ENCODE data around the gene CRABP1.

CRABP1 gene

DNA sequence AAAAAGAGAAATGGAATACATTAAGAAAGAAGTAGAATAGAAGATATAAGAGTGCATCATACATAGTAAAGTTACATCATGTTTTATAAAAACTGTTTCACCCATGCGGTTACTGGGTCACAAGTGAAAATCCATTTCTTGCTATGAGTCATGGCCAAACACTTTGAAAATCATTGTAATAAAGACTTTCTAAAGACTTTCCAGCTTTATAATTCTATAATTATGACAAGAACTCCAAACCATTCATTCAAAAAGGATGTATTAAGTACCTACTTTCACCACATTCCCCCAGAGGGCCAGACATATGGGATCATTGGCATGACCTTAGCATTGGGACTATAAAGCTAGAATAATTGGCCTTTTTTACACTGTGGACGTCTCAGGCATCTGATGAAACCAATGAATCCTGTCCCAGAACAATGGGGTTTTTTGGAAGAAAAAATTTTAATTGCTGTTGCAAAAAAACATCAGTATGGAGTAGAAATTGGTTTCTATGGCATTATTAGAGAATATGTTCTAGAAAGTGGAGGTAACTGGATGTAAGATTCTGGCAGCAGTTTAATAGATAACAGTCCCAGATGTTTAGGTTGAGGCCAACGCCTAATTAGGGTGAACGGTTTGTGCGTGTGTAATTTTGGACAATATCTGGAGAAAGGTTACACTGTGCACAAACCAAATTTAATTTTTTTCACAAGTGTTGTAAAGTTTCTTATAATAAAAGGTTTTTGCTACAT lies 37.4 kb upstream of the CRABP1 start:
- Histone ChIP-seq H3K27ac (ENCODE audit: low read length) (no peak overlapping the region), H4K20me1 (ENCODE audit: insufficient read depth, low read length) (no peaks in the 10 kb centered on the region), H3K4me2 (ENCODE audit: low read depth, low read length) (no peak overlapping the region), H3F3A (ENCODE audit: insufficient read depth, low read length) (no peaks in the 10 kb centered on the region), H3K9me3 (replicated peaks; ENCODE audit: insufficient read depth, low read length) (no peaks in the 10 kb centered on the region), H3K79me2 (ENCODE audit: low read length) (peaks cover 15% of the 10 kb centered on the region), H3K4me1 (ENCODE audit: low read length) (peaks cover 8% of the 10 kb centered on the region; the same call in 1 of the 2 replicates), H3K9ac (ENCODE audit: low read length) (no peak overlapping the region), H3K36me3 (replicated peaks; ENCODE audit: insufficient read depth, low read length) (no peaks in the 10 kb centered on the region), H2AFZ (ENCODE audit: low read length) (no peak overlapping the region), H3K27me3 (replicated peaks; ENCODE audit: insufficient read depth, low read length) (peaks cover 4% of the 10 kb centered on the region; the same call in 1 of the 2 replicates), H3K9me2 (replicated peaks; ENCODE audit: insufficient read depth, low read length) (no peaks in the 10 kb centered on the region), H3K4me3 (ENCODE audit: low read length) (no peak overlapping the region)
- no peak for DNase-seq
- TF ChIP-seq EZH2 (optimal IDR thresholded peaks at IDR 0.05; ENCODE audit: low read depth, low read length): no peak
- TF ChIP-seq EZH2phosphoT487 (IDR thresholded peaks at IDR 0.05; ENCODE audit: low read length): no peak
- TF ChIP-seq, protein P1, sequence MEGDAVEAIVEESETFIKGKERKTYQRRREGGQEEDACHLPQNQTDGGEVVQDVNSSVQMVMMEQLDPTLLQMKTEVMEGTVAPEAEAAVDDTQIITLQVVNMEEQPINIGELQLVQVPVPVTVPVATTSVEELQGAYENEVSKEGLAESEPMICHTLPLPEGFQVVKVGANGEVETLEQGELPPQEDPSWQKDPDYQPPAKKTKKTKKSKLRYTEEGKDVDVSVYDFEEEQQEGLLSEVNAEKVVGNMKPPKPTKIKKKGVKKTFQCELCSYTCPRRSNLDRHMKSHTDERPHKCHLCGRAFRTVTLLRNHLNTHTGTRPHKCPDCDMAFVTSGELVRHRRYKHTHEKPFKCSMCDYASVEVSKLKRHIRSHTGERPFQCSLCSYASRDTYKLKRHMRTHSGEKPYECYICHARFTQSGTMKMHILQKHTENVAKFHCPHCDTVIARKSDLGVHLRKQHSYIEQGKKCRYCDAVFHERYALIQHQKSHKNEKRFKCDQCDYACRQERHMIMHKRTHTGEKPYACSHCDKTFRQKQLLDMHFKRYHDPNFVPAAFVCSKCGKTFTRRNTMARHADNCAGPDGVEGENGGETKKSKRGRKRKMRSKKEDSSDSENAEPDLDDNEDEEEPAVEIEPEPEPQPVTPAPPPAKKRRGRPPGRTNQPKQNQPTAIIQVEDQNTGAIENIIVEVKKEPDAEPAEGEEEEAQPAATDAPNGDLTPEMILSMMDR (IDR thresholded peaks at IDR 0.05; ENCODE audit: low read length): no peak

DNA sequence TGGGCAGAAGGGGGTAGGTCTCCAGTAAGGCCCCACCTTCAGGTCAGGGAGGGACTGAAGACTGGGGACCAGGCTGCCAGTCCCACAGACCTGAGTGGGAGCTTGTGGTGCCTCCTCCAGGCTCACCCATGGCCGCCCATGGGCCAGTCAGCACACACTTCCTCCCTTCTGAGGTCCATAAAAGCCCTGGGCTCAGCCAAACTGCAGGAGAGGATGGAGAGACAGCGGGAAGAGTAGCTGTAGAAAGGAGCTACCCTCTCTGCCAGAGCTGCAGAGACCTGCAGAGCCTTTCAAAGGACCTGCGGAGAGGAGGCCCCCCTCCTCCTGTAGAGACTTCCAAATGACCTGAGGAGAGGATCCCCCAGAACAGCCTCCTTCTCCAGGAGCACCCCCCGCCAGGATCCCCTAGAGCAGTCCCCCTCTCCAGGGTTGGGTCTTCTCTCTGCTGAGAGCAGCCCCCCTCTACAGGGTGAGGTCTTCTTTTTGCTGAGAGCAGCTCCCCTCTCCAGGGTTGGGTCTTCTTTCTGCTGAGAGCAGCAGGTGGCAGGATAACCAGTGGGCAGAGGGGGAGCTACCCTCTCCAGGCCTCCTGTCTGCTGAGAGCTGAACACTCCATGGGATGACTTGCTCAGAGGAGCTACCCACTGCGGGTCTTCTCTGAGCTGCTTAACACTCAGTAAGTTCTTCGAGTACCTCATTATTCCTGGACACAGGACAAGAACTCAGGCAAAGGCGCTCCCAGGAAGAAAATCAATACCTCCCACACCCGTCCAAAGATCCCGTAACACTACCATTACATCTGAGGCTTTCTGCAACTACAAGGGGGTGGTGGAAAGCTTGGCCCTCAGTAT lies 35.7 kb upstream of the CRABP1 start:
- H3K4me1 ChIP-seq (ENCODE audit: low read length): no peaks in the 10 kb centered on the region
- no peaks in the 10 kb centered on the region for H3K9me2 ChIP-seq (replicated peaks; ENCODE audit: insufficient read depth, low read length)
- no peak for TF ChIP-seq EZH2phosphoT487 (IDR thresholded peaks at IDR 0.05; ENCODE audit: low read length)
- no peak for TF ChIP-seq EZH2 (optimal IDR thresholded peaks at IDR 0.05; ENCODE audit: low read depth, low read length)
- TF ChIP-seq, protein P1 (IDR thresholded peaks at IDR 0.05; ENCODE audit: low read length): no peak
- no peaks in the 10 kb centered on the region for H3K79me2 ChIP-seq (ENCODE audit: low read length)
- no peak overlapping the region for H3K27ac ChIP-seq (ENCODE audit: low read length)
- H3K9ac ChIP-seq (ENCODE audit: low read length): no peak overlapping the region
- no peaks in the 10 kb centered on the region for H4K20me1 ChIP-seq (ENCODE audit: insufficient read depth, low read length)
- H3F3A ChIP-seq (ENCODE audit: insufficient read depth, low read length): no peaks in the 10 kb centered on the region
- H2AFZ ChIP-seq (ENCODE audit: low read length): no peak overlapping the region
- H3K9me3 ChIP-seq (replicated peaks; ENCODE audit: insufficient read depth, low read length): no peaks in the 10 kb centered on the region
- peaks cover 4% of the 10 kb centered on the region; the same call in 1 of the 2 replicates for H3K27me3 ChIP-seq (replicated peaks; ENCODE audit: insufficient read depth, low read length)
- H3K36me3 ChIP-seq (replicated peaks; ENCODE audit: insufficient read depth, low read length): no peaks in the 10 kb centered on the region
- H3K4me3 ChIP-seq (ENCODE audit: low read length): no peak overlapping the region
- H3K4me2 ChIP-seq (ENCODE audit: low read depth, low read length): no peak overlapping the region
- no peak for DNase-seq

DNA sequence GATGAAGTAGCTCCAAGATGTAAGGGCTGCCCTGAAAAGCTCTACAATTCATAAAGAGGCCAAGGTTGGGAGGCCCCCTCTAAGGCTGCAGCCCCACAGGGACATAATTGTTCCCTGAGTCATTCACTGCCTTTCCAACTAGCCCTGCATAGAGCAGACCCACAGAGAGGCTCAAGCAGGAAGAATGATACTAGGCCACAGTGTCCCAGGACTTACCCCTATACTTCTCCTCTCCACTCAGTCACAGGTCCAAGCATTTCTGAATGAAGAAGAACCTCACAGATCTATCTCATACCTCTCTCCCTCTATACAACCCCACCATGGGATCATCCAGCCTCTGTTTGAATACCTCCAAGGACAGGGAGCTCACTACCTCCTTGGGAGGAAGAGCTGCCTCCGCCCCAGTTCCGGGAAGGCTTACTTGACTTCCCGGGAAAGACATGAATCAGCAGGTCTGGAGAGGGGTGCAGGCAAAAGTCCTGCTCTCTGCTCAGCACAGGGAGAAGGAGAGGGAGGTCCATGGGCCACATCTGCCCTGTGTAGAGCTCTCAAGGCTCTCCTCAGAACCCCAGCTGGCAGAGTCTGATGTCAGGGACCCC lies 33.9 kb upstream of the CRABP1 start:
- H3K4me2 ChIP-seq (ENCODE audit: low read depth, low read length): no peak overlapping the region
- H3K36me3 ChIP-seq (replicated peaks; ENCODE audit: insufficient read depth, low read length): no peaks in the 10 kb centered on the region
- peaks cover 4% of the 10 kb centered on the region; the same call in 1 of the 2 replicates for H3K27me3 ChIP-seq (replicated peaks; ENCODE audit: insufficient read depth, low read length)
- H3K9me3 ChIP-seq (replicated peaks; ENCODE audit: insufficient read depth, low read length): no peaks in the 10 kb centered on the region
- H3K9ac ChIP-seq (ENCODE audit: low read length): no peak overlapping the region
- no peak overlapping the region for H3K27ac ChIP-seq (ENCODE audit: low read length)
- no peak overlapping the region for H2AFZ ChIP-seq (ENCODE audit: low read length)
- no peaks in the 10 kb centered on the region for H3K79me2 ChIP-seq (ENCODE audit: low read length)
- no peak overlapping the region for H3K4me3 ChIP-seq (ENCODE audit: low read length)
- no peak for DNase-seq
- no peaks in the 10 kb centered on the region for H3F3A ChIP-seq (ENCODE audit: insufficient read depth, low read length)
- H3K4me1 ChIP-seq (ENCODE audit: low read length): no peaks in the 10 kb centered on the region
- no peak for TF ChIP-seq EZH2 (optimal IDR thresholded peaks at IDR 0.05; ENCODE audit: low read depth, low read length)
- TF ChIP-seq, protein P1 (IDR thresholded peaks at IDR 0.05; ENCODE audit: low read length): no peak
- TF ChIP-seq EZH2phosphoT487 (IDR thresholded peaks at IDR 0.05; ENCODE audit: low read length): no peak
- H3K9me2 ChIP-seq (replicated peaks; ENCODE audit: insufficient read depth, low read length): no peaks in the 10 kb centered on the region
- H4K20me1 ChIP-seq (ENCODE audit: insufficient read depth, low read length): no peaks in the 10 kb centered on the region
